HG03521 (cell line): Measurements from ENCODE around the gene CRYBB1.

Source experiments
- ATAC-seq: cut with Tn5 transposase; IDR thresholded peaks from one replicate; pipeline ENCODE4 v1.9.1; 2021; ENCODE audit warnings: mild to moderate bottlenecking, moderate library complexity; ENCODE audit not compliant: unreplicated experiment

The CRYBB1 gene

GRCh38 chr22:26559961-26560575, 57.8 kb downstream of the CRYBB1 start:
- no peak for ATAC-seq

GRCh38 chr22:26558248-26558895, 59.5 kb downstream of the CRYBB1 start:
- ATAC-seq: no peak

GRCh38 chr22:26556904-26557303, 60.9 kb downstream of the CRYBB1 start:
- ATAC-seq: no peak

- no peak for ATAC-seq
These were observed 62.3 kb downstream of the CRYBB1 start for GRCh38 chr22:26555478-26555877.

GRCh38 chr22:26554956-26555355, 62.9 kb downstream of the CRYBB1 start:
- ATAC-seq: no peak

- no peak for ATAC-seq
These were observed 64.6 kb downstream of the CRYBB1 start for GRCh38 chr22:26553056-26553752.

- ATAC-seq: no peak
These were observed 65.4 kb downstream of the CRYBB1 start for GRCh38 chr22:26552466-26552865.

GRCh38 chr22:26551568-26551967, 66.3 kb downstream of the CRYBB1 start:
- ATAC-seq: no peak

GRCh38 chr22:26550498-26551033, 67.3 kb downstream of the CRYBB1 start:
- ATAC-seq: no peak

GRCh38 chr22:26549902-26550497, 67.8 kb downstream of the CRYBB1 start:
- ATAC-seq: no peak
